GM19351 (cell line): ENCODE results near the gene SRPX2.
"Not testable (repeated sequence)": the region's sequence is repeated elsewhere in the genome, so short reads cannot be mapped to it uniquely, and the experiment has no call there.

Experiments
- ATAC-seq: cut with Tn5 transposase; IDR thresholded peaks from one replicate; pipeline ENCODE4 v1.9.1; 2021; ENCODE audit warnings: mild to moderate bottlenecking, moderate library complexity; ENCODE audit not compliant: unreplicated experiment

Gene SRPX2

GRCh38 chrX:100695991-100696390 lies 52.0 kb downstream of the SRPX2 start:
- ATAC-seq: no peak

- ATAC-seq: peak; percentile 57
Observed at GRCh38 chrX:100696699-100697351, 52.8 kb downstream of the SRPX2 start.

- ATAC-seq: no peak
Observed at GRCh38 chrX:100698551-100698950, 54.6 kb downstream of the SRPX2 start.

GRCh38 chrX:100700809-100701208 lies 56.8 kb downstream of the SRPX2 start:
- ATAC-seq: peak; percentile 48

GRCh38 chrX:100704581-100705203 lies 60.7 kb downstream of the SRPX2 start:
- peak; percentile 52 for ATAC-seq

- no peak for ATAC-seq
Observed at GRCh38 chrX:100710816-100711215, 66.8 kb downstream of the SRPX2 start.

- no peak for ATAC-seq
Observed at GRCh38 chrX:100717363-100717762, 73.4 kb downstream of the SRPX2 start.

- no peak for ATAC-seq
Observed at GRCh38 chrX:100719139-100719538, 75.1 kb downstream of the SRPX2 start.

- no peak for ATAC-seq
Observed at GRCh38 chrX:100720301-100720700, 76.3 kb downstream of the SRPX2 start.

GRCh38 chrX:100721328-100721727 lies 77.3 kb downstream of the SRPX2 start:
- no peak for ATAC-seq

- ATAC-seq: not testable (repeated sequence)
Observed at GRCh38 chrX:100724006-100724405, 80.0 kb downstream of the SRPX2 start.
